GM18861 (cell line): ENCODE results near the gene DYNC1I2.
A peak's percentile ranks its signal among the peaks of the same experiment; 100 is the strongest.
"Not testable (repeated sequence)": the region's sequence is repeated elsewhere in the genome, so short reads cannot be mapped to it uniquely, and the experiment has no call there.

Experiments
- ATAC-seq: cut with Tn5 transposase; IDR thresholded peaks from one replicate; pipeline ENCODE4 v1.9.1; 2021; ENCODE audit not compliant: unreplicated experiment

DYNC1I2 gene

DNA sequence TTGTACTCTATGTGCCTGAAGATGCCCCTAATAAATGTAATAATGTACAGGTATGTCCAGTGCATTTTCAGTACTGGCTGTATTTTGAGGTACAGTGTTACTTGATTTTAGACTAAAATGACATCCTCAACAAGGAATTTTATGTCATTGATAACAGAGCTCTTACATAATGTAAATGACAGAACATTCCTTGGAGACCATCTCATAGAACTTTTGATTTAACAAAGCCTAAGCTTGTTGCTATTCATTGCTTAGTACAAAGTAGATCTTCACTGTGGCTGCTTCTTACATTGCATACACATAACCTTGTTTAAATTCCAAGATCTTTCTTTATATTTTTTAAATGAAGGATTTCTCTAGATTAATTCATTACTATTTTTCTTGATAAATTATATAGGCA lies 24.1 kb downstream of the DYNC1I2 start:
- no peak for ATAC-seq

DNA sequence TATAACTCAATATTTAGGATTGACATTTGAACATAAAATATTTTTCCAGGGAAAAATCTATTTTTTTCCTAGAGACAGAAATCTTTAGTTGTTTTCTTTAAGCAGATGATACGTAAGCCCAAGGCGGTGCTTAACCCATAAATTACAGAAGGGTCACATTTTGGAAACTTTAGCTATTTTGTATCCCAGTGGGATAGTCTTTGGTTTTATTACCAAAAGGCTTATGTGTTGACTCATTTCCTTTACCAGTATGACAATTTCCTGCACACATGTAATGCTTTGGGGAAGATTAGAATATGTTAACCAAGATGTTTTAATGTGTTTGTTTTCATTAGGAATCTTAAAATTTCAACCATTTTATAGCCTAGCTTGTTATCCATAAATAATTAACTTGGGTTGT lies 24.8 kb downstream of the DYNC1I2 start:
- no peak for ATAC-seq

DNA sequence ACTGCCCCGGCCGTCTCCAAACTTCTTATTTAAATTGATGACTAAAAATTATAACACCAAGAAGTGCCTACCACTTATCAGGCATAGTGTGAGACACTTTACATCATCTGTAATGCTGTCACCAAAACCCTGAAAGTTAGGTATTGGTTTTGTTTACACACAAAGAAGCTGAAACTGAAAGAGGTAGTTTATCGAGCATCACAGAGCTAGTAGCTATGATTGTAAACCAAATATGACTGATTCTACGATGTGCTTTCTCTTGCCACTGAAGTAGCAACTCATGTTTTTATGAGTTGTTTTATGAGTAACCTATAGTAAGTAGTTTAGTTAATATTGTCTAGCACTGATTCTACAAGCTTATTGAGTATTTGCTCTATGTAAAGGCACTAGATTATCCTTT lies 31.5 kb downstream of the DYNC1I2 start:
- peak; percentile 70 for ATAC-seq

DNA sequence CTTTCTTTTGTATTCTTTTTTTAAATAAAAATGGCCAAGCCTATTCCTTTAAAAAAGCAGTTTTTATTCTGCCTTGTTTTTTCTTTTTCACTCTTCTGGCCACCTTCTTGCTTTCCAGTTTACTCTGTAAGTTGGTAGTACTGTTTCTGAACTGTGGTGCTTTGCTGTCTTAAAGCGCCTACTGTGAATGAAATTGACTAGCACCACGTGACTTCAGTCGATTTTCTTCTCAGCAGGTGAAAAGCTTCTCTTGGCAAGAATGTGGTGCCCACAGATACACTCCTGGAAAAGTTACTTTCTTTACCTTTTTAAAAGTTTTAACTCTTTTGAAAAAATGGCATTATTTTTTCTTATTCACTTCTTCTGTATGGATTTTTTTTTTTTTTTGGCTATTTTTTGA lies 32.4 kb downstream of the DYNC1I2 start:
- no peak for ATAC-seq

DNA sequence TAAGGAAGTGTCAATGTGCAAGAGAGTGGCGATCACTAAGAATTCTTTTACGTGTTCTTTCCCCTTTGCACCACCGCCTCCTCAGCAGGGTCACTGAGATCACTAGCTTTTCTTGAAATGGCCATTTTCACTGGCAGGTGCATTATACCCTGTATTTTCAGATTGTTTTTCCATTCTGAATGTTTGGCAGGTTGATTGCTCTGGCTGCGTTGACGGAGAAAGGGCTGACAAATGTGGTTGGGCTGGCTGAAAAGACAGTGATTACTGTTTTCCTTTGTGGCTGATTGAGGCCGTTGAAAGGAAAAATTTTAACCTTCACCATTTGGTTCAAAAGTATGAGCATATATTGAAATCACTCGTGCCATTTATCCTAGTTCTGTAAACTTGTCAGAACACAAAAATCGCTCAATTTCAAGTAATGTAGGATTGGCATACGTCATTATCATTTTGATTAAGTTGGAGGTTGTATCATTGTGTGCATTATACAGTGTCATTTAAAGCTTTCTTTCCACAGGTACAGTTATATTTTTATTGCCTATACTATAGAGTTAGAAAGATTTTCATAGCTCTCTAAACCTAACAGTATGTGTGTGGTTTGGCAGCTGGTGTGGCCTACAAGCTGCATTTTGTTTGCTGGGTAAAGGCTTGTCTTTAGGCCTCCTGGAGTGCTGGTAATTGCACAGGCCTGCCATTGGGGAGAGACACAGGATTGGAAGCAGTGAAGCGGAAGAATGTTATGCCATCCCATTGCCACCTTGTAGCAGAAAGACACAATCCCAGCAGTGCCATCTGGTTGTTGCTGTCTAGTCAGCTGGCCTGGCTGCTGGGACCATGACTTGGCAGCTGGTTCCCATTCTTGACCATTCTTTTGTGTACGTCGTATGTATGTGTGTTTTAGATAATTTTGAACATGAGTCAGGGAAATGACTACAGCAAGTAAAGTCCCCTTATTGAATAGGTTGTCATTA lies 36.7 kb downstream of the DYNC1I2 start:
- no peak for ATAC-seq

DNA sequence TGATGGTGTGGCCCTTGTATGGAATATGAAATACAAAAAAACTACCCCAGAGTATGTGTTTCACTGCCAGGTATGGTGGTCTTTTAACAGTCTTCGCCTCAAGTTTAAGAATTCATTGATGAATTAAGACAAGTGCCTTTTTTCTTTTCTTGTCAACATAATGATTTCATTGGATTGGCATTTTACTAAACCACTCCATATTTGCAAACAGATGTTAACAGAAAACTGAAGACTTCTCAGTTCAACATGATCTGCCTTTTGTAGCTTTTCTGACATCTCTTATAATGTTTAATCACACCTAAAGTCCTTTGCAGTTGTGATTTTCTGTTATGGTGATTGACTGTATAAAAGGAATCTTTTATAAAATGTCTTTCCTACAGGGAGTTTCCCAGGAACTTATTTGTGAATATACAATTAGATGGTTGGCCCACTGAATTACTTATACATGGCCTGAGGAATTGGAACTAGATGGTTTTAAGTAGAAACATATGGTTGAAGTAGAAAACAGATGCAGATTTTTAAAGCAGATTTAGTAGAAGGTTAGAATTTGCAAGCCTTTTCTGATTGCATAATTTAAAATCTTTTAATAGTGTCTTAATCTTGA lies 39.7 kb downstream of the DYNC1I2 start:
- no peak for ATAC-seq

DNA sequence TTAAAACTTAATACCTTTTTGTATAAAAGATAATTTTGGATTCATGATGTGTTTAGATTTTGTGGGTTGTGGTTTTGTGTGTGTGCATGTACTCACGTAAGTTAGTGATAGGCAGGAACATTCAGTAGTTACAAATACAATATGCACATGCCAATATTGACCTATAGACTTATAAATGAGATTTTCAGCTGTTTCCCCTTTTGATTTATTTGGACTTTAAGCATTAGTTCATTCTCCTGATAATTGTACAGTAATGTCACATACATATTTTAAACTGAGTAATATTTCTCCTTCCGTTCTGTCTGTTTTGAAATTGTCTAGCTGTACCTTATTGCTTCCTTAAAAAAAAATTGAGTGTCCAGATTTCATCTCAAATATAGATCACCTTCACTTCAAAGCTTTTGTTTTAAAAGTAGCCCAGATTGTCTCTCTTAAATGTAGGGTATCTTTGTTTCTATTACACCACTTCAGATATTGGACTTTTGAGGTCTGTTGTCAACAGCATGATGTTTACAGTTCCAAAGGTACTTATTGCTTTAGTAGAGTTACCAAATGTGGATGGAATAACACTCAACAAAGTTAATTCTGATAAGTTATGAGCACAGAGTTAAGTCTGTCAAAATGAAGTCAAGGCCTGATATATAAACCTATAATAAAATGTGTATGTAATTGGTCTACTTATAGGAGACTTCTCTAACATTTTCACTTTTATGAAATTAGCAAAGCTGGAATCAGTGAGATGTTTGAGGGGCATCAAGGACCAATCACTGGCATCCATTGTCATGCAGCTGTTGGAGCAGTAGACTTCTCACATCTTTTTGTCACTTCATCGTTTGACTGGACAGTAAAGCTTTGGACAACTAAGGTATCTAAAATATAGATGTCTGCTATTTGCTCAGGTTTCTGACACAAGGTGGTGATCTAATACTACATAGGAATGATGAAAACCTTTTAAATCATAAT lies 42.0 kb downstream of the DYNC1I2 start:
- no peak for ATAC-seq

DNA sequence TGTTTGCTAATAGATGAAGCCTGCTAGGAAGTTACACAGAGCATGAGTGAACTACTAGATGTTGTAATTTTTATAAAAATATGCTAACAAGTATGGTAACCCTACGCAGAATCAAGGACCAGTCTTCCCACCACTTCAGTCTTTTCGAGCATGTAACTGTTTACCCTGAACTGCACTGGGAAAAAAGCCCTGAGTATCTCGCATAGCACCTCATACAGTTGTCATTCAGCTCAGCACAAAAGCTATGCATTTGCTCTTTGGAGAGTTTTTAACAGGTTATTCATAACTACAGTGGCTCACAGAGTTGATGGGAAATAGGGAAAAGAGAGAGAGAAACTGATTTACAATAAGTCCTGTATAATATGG lies 42.7 kb downstream of the DYNC1I2 start:
- ATAC-seq, result no peak

DNA sequence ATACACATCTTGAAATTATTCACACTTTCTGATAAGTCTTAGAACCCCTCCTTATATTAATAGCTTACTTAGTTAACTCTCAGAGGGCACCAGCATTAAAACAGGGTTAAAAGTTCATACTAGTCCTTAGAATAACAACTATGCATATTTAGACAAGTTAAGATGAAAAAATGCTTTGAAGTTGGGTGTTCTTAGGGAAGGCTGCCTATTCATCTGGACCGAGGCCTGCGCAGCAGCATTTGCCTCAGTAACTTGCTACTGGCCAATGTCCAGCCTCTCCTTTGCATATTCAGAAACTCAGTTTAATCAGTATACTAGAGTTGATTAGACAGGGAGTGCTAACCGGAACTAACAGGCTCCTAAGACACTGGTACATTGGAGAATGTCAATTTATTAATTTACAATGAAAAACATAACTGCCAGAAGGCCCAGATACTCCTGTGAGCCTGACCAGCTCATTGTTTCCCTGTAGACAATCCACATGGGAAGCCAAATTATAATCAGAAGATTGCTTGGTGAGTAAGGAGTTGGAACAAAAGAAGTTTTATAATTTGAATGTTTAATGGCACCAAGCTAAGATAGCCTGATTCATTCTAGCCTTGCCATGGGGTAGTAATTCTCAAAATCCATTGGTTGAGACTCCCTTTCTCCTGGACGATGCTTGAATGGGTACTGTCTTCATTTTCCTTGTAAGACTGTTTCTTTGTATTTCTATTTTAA lies 48.9 kb downstream of the DYNC1I2 start:
- no peak for ATAC-seq

DNA sequence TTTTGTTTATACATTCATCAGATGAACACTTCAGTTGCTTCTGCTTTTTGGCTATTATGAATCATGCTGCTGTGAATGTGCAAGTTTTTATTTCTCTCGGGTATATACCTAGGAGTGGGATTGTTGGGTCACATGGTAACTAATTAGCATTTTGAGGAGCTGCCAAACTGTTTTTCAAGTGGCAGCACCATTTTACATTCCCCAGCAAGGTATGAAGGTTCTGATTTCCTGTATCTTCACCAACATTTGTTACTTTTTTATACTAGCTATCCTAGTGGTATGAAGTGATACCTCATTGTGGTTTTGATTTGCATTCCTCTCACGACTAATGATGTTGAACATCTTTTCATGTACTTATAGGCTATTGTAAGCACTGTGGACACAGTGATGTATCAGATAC lies 53.9 kb downstream of the DYNC1I2 start:
- ATAC-seq, result no peak

DNA sequence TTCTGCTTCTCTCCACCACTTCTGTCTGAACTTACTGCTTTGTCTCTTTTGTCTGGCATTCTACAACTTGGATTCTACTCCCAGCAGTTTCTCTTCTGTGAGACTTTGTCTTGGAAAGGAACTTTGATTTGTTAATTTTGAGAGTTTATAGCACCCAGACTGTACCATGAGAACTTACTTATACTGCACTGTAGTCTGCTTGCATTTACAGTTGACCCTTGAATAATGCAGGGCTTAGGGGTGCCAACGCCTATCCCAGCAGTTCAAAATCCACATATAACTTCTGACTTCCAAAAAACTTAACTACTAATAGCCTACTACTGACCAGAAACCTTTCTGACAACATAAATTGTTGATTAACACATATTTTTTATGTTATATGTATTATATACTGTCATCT lies 55.5 kb downstream of the DYNC1I2 start:
- no peak for ATAC-seq

DNA sequence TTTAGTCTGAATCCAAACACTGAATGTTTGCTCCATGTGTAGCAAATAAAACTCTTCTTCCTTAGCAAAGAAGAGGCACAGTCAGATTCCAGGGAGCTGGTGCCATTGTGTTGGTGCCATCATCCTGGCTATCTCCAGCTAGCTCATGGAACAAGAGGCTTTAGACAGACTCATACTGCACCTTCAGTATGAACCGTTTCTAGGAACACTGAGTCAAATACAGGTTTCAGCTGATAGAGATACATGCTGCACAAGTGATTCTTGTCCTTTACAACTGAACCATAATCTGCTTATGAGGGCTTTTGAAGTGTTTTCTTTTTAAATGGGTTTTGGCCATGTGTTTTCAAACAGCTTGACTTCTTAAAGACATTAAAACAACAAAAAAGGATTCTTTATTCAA lies 57.9 kb downstream of the DYNC1I2 start:
- no peak for ATAC-seq

DNA sequence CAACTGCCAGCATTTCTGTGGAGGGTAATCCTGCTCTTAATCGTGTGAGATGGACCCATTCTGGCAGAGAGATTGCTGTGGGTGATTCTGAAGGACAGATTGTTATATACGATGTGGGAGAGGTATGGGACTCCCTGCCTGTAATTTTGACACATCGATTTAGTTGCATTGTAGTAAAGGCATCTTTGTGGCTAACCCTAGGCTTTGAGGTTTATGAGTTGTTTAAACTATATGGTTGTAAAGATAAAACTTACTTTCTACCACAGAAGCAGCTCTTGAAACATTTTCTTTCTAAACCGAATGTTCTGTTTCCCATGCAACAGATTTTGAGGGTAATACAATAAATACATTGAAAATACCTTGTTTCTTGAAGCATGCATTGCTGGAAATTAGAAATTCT lies 58.5 kb downstream of the DYNC1I2 start:
- ATAC-seq, result no peak

DNA sequence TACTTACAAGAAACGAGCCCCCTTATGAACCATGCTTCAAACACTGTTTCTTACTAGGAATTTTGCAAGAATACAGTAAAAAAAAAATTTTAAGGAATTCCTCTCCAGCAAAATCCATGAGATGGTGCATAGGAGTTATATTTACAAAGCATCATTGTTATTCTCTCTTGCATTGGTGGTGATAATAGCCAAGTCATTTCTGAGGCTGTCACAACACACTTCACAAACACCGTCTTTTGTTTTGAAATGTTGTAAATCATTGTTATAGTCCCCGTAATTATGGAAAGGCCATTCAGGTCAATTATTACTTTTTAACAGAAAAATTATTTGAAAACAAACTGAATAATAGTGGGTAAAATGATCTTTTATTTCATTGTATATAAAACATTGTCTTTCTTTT lies 60.1 kb downstream of the DYNC1I2 start:
- no peak for ATAC-seq

DNA sequence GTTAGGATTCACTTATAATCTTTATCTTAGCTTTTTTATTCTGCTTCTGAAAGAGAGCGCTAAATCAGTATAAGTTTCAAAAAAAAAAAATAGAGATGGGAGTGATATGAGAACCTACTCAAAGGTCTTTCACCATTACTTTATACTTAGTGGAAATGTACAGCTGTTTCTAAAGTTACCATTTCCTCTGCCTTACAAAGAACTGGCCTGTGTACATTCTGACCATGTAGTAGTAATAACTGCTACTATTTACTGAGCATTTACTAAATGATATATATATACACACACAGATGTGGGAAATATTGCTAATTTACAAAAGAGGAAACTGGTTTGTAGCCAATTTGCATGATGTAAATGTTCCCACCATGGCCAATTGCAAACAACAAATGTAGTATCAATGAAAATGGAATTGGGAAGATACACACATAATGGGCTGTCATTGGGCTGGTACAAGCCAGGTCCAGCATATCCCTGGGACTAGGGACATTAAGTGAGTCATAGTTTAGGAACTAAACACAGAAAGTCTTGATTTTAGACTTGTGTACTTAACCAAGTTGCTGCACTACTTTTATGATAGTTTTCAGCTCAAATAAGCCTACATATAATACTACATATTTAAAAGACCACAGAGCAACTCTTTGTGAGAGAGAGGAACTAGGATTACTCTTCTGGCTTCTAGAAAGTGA lies 67.1 kb downstream of the DYNC1I2 start:
- no peak for ATAC-seq

DNA sequence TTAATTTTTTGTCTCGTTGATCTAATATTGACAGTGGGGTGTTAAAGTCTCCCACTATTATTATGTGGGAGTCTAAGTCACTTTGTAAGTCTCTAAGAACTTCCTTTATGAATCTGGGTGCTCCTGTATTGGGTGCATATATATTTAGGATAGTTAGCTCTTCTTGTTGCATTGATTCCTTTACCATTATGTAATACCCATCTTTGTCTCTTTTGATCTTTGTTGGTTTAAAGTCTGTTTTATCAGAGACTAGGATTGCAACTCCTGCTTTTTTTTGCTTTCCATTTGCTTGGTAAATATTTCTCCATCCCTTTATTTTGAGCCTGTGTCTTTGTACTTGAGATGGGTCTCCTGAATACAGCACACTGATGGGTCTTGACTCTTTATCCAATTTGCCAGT lies 71.5 kb downstream of the DYNC1I2 start:
- not testable (repeated sequence) for ATAC-seq

DNA sequence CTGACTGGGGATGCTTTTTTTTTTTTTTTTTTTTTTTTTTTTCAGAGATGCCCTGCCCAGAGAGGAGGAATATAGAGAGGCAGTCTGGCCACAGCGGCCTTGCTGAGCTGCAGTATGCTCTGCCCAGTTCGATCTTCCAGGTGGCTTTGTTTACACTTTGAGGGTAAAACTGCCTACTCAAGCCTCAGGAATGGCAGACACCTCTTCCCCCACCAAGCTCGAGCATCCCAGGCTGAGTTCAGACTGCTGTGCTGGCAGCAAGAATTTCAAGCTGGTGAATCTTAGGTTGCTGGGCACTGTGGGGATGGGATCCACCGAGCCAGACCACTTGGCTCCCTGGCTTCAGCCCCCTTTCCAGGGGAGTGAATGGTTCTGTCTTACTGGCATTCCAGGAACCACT lies 73.9 kb downstream of the DYNC1I2 start:
- ATAC-seq, result not testable (repeated sequence)

DNA sequence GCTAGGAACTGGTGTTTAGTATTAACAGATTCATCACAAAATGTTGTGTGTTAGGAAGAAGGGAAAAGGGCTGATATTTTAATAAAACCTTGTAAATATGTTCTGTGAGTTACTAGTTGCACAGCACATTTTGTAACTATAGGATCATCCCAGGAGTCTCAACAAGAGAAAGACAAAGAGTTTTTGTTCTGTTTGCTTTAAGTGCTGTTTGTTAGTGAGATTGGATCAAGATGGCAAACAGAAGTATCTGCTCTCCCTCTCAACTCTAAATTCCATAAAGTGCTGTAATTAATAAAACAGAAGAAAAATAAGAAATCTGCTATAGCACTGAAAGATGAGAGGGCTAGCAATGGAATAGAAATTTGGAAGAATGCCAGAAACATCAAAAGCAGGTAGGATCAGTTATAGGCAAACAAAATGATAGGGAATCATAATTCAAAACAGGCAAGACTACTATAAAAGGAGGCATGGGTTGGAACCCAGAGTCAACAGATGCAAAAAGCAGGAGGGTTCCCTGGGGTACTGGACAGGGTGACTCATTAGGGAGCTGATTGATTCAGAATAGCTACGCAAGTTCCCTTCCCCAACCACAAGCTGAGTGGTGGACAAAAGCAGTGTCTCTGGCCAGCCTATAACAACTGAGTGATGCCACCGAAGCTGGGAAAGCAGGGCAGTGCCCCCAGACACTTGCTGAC lies 75.8 kb downstream of the DYNC1I2 start:
- no peak for ATAC-seq

DNA sequence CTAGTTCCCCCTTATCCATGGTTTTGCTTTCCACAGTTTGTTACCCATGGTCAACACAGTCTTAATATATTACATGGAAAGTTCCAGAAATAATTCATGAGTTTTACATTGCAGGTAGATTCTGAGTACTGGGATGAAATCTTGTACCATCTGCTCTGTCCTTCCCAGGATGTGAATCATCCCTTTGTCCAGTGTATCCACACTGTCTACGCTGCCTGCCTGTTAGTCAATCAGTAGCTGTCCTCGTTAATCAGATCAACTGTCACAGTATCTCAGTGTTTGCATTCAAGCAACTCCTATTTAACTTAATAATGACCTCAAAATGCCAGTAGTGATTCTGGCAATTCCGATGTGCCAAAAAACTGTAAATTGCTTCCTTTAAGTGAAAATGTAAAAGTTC lies 76.3 kb downstream of the DYNC1I2 start:
- no peak for ATAC-seq

DNA sequence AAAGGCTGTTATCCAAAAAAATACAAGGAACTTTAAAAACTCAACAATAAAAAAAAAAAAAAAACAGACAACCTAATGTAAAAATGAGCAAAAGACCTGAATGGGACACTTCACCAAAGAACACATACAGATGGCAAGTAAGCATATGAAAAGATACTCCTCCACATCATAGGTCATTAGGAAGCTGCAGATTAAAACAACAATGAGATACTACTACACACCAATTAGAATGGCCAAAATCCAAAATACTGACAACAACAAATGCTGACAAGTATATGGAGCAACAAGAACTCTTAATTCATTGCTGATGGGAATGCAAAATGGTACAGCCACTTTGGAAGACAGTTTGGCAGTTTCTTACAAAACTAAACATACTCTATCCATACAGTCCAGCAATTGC lies 84.2 kb downstream of the DYNC1I2 start:
- no peak for ATAC-seq
